Bone marrow (tissue), 2 donors: ENCODE results near the gene RBM3.

Experiments
- DNase-seq, 2 donors: peaks; one replicate each; lab custom pipeline; 2025; lab: John Stamatoyannopoulos, UW

RBM3 gene

GRCh38 chrX:48578661-48579128, 4.4 kb downstream of the RBM3 start:
- DNase-seq = no peak

- no peak for DNase-seq
Measured at GRCh38 chrX:48579259-48579658, 5.0 kb downstream of the RBM3 start.

- DNase-seq = no peak
Measured at GRCh38 chrX:48580662-48581061, 6.4 kb downstream of the RBM3 start.

- DNase-seq = no peak
Measured at GRCh38 chrX:48584698-48585097, 10.4 kb downstream of the RBM3 start.

GRCh38 chrX:48589482-48590162, 15.3 kb downstream of the RBM3 start:
- DNase-seq = no peak

GRCh38 chrX:48590203-48591103, 16.2 kb downstream of the RBM3 start:
- DNase-seq = no peak

GRCh38 chrX:48591255-48591791, 17.0 kb downstream of the RBM3 start:
- DNase-seq = no peak

- DNase-seq = no peak
Measured at GRCh38 chrX:48592971-48593370, 18.7 kb downstream of the RBM3 start.

- no peak for DNase-seq
Measured at GRCh38 chrX:48595929-48596328, 21.6 kb downstream of the RBM3 start.

- DNase-seq = peak; percentile 75 to 91
Measured at GRCh38 chrX:48597353-48598264, 23.3 kb downstream of the RBM3 start, which contains the start of gene WDR13. Gene WDR13, plus strand, starts transcription at chrX:48597492. Its CDS starts 505 bp downstream, at chrX:48597997.

GRCh38 chrX:48598614-48599013, 24.3 kb downstream of the RBM3 start:
- DNase-seq = no peak

- DNase-seq = no peak
Measured at GRCh38 chrX:48599341-48599740, 25.1 kb downstream of the RBM3 start.

GRCh38 chrX:48600226-48600625, 25.9 kb downstream of the RBM3 start:
- DNase-seq = no peak

- DNase-seq = no peak
Measured at GRCh38 chrX:48601741-48602394, 27.6 kb downstream of the RBM3 start.

- DNase-seq = no peak
Measured at GRCh38 chrX:48604701-48605100, 30.4 kb downstream of the RBM3 start.

- no peak for DNase-seq
Measured at GRCh38 chrX:48606091-48606490, 31.8 kb downstream of the RBM3 start.

GRCh38 chrX:48611703-48612102, 37.4 kb downstream of the RBM3 start:
- DNase-seq = no peak

GRCh38 chrX:48613502-48614160, 39.3 kb downstream of the RBM3 start:
- no peak for DNase-seq

GRCh38 chrX:48616576-48616975, 42.3 kb downstream of the RBM3 start:
- DNase-seq = no peak

- DNase-seq = peak in 1 of 2 donors; percentile 2
Measured at GRCh38 chrX:48617542-48618340, 43.5 kb downstream of the RBM3 start.
